Activated naive CD4-positive, alpha-beta T cell treated with anti-CD3 and anti-CD28 coated beads, Interleukin-2, amount 50 U/mL, for 72 hours (primary cell): ENCODE measurements around the gene SNAP47. TPM values are rescaled to one million over a fixed set of nuclear protein-coding genes. Genes with fewer than 3 reads are reported as not detected.

Experiments
- ATAC-seq, 2 donors: fragments of 150-1000 bp; cut with Tn5 transposase; 2 replicates each; pipeline ENCODE4 v1.10.0; 2021; ENCODE audit warnings: mild to moderate bottlenecking in 2 of 2, moderate library complexity in 2 of 2
- DNase-seq, 2 donors: peaks; one replicate each; pipeline ENCODE4 v3.0.0; 2021 to 2022; ENCODE audit warnings: low spot score in 2 of 2
- H3K27ac Mint-ChIP-seq, 2 donors: one replicate each; pipeline ENCODE4 v1.8.0; 2022; ENCODE audit warnings: mild to moderate bottlenecking in 2 of 2, mixed read lengths in 2 of 2
- H3K36me3 Mint-ChIP-seq, 2 donors: one replicate each; pipeline ENCODE4 v1.8.0; 2022; ENCODE audit warnings: mixed read lengths in 2 of 2
- H3K9me3 Mint-ChIP-seq, 2 donors: one replicate each; pipeline ENCODE4 v1.8.0; 2022; ENCODE audit warnings: mixed read lengths in 2 of 2
- total RNA-seq, 2 donors: library from RNA; stranded (reverse); gene quantifications; one replicate each; pipeline ENCODE4 v1.2.3, GENCODE V29; 2022

Gene SNAP47
- total RNA-seq, 2 donors from 2014 or later: 33.8 to 35.8 TPM

GRCh38 chr1:227729144-227729880 lies 5.9 kb upstream of the SNAP47 start:
- Mint-ChIP-seq H3K36me3 (peaks cover 7 to 14% of the 10 kb centered on the region in 2 donors), H3K27ac (peak overlapping the region in 1 of 2 donors; percentile 66), H3K9me3 (peaks cover 0 to 2% of the 10 kb centered on the region in 2 donors)
- ATAC-seq: no peak
- DNase-seq: no peak

DNA sequence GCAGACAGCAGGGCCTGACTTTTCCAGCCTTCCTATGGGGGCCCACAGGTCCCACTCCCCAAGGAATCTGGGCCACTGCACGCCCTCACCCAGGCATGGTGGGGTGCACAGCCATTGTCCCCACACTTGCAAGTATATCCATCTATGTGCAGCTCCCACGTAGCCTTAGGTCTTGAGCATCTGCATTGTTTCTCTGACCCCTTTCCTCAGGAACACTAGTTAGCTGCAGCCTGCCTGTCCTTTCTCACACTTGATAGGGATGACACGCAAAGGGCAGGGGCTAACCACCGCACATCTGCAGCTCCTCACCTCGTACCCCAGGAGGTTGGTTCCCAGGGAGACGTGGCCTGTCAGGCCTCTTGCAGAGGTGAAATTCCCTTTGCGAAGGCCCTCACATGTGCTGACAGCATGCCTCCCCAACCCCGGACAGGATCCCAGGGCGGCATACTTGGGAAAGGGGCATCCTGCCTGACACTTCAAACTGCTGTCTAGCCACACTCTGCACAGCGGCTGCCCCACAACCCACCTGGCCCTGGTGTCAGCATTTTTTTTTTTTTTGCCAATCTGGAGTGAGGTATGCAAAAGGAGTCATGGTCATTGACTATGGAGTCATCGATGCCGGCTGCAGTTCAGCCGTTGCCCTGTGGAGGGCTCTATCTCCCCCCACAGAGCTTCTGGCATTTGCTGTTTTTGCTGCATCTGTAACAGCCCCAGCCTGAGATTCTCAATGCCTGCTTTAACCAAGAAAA lies 5.2 kb upstream of the SNAP47 start:
- Mint-ChIP-seq H3K27ac (peak overlapping the region; percentile 21 to 74), H3K9me3 (no peaks in the 10 kb centered on the region), H3K36me3 (peaks cover 7 to 12% of the 10 kb centered on the region in 2 donors)
- peak in 1 of 2 donors; percentile 18 for ATAC-seq
- peak in 1 of 2 donors; percentile 56 for DNase-seq

DNA sequence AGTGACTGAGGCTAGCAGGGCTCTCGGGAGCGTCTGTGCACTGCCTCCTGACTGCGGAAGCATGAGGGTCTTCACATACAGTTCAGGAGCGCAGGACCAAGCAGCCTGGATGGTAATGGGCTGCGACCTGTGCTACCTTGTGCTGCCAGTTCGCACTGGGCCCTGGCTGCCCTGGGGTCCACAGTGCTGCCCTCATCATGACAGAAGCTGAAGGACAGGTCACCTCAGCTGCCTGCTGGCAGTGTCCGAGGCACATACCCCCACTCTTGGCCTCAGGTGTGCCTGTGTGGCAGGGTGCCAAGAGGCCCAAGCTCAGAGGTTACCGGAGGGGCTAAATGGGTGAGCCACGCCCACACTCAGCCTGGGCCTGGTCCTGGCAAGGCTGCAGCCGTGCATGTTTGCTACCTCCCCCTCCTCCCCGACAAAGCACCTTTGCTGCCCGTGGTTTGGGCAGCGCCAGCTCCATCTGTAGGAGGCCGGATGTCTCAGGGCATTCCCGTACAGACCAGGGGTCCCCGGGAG lies 4.5 kb upstream of the SNAP47 start:
- H3K36me3 Mint-ChIP-seq: peaks cover 8 to 12% of the 10 kb centered on the region in 2 donors
- H3K9me3 Mint-ChIP-seq: no peaks in the 10 kb centered on the region
- peak overlapping the region in 1 of 2 donors; percentile 21 for H3K27ac Mint-ChIP-seq
- no peak for ATAC-seq
- no peak for DNase-seq

GRCh38 chr1:227731241-227731677 lies 4.0 kb upstream of the SNAP47 start:
- no peak for ATAC-seq
- peaks cover 11 to 12% of the 10 kb centered on the region in 2 donors for H3K36me3 Mint-ChIP-seq
- no peaks in the 10 kb centered on the region for H3K9me3 Mint-ChIP-seq
- H3K27ac Mint-ChIP-seq: peak overlapping the region in 1 of 2 donors; percentile 21
- no peak for DNase-seq

DNA sequence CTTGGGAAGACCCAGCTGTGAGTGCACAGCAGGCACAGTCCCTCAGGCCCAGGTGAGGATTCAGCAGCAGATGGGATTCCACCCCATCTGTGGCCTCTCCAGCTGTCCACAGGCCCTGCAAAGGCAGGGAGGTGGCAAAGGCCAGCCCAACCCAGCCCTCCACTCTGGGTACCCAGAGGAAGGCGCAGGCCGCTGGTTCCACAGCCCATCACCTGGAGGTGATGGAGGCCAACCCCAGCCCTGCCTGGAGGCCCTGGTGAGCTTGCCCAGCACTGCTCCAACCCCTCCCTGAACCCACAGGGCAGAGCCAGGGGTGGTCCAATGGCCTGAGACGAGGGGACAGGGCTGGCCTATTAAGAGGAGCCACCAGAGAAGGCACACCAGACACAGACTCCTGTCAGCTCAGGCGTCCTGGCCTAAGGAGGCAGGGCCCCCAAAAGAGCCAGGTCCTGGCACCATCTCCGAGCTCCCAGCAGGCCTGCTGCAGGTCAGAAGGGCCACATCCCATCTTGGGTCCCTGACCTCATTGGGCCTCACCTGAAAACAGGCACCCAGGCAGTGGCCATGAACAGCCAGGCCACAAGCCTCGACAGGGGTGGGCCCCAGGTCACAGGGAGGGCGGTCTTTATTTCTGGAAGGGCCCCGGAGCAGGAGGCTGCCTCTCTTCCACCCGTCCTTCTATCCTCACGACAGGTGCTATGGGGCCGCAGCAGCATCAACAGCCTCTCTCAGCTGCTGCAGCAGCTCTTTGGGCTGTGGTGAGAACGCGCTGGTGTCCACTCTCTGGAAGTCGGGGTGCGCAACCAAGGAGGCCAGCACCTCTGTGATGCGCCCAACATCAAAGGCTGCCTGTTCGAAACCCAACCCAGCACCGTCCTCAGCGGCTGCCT lies 3.3 kb upstream of the SNAP47 start:
- no peak for ATAC-seq
- no peaks in the 10 kb centered on the region for H3K9me3 Mint-ChIP-seq
- H3K27ac Mint-ChIP-seq: no peak overlapping the region
- H3K36me3 Mint-ChIP-seq: peaks cover 11 to 12% of the 10 kb centered on the region in 2 donors
- DNase-seq: no peak

GRCh38 chr1:227732586-227733308 lies 2.5 kb upstream of the SNAP47 start:
- no peak for DNase-seq
- no peak overlapping the region for H3K27ac Mint-ChIP-seq
- no peak for ATAC-seq
- H3K36me3 Mint-ChIP-seq: peaks cover 11 to 12% of the 10 kb centered on the region in 2 donors
- no peaks in the 10 kb centered on the region for H3K9me3 Mint-ChIP-seq

DNA sequence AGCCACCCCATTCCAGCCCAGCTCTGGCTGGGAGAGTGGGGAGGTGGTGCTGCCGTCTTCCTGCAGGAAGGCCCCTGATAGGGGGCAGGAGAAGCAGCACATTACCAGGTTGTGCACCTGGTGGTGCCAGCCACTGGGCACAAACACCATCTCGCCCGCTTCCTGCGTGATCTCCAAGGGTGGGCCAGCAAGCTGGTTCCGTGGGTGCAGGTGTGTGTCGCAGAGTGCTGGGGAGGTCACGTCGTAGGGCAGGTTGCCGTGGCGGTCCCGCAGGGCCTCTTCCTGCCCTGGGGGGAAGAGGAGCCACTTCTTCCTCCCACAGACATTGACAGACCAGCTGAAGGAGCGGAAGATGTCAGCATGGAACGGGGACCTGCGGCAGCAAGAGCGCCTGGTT lies 1.9 kb upstream of the SNAP47 start:
- Mint-ChIP-seq H3K9me3 (no peaks in the 10 kb centered on the region), H3K36me3 (peaks cover 11 to 12% of the 10 kb centered on the region in 2 donors), H3K27ac (peak overlapping the region; percentile 36 to 44)
- DNase-seq (no peak), ATAC-seq (no peak)

GRCh38 chr1:227733751-227734545 lies 1.3 kb upstream of the SNAP47 start:
- Mint-ChIP-seq H3K27ac (peak overlapping the region; percentile 83 to 94), H3K9me3 (no peaks in the 10 kb centered on the region), H3K36me3 (peaks cover 11 to 12% of the 10 kb centered on the region in 2 donors)
- DNase-seq (no peak), ATAC-seq (no peak)

DNA sequence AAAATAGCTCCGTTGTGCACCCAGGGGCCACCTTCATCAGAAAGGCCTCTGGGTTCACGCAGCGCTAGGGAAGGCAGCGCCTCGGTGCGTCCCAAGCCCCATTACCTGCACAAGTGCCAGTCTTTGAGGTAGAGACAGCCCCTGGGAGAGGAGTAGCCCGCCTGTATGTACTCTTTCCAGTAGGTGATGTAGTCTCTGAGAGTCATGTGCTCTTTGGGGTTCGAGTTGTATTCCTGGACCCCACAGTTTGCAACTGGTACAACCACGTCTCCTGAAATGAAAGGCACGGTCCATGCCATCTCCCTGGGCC lies 734 bp upstream of the SNAP47 start:
- Mint-ChIP-seq H3K27ac (peak overlapping the region; percentile 83 to 94), H3K36me3 (peaks cover 11 to 12% of the 10 kb centered on the region in 2 donors), H3K9me3 (no peaks in the 10 kb centered on the region)
- DNase-seq (no peak), ATAC-seq (peak in 1 of 2 donors; percentile 1)

- peak in 1 of 2 donors; percentile 61 for ATAC-seq
Measured at GRCh38 chr1:227735539-227736285, 477 bp downstream of the SNAP47 start.

GRCh38 chr1:227736814-227737432 lies 1.7 kb downstream of the SNAP47 start:
- peaks cover 11 to 12% of the 10 kb centered on the region in 2 donors for H3K36me3 Mint-ChIP-seq
- H3K9me3 Mint-ChIP-seq: no peaks in the 10 kb centered on the region
- DNase-seq: no peak
- ATAC-seq: no peak
- peak overlapping the region in 1 of 2 donors; percentile 94 for H3K27ac Mint-ChIP-seq

More at GRCh38 chr1:227735539-227736285, 477 bp downstream of the SNAP47 start:
- peaks cover 11 to 12% of the 10 kb centered on the region in 2 donors for H3K36me3 Mint-ChIP-seq
- peak overlapping the region; percentile 94 to 97 for H3K27ac Mint-ChIP-seq
- H3K9me3 Mint-ChIP-seq: no peaks in the 10 kb centered on the region
- DNase-seq: no peak

GRCh38 chr1:227738820-227739219 lies 3.6 kb downstream of the SNAP47 start:
- ATAC-seq: no peak
- peaks cover under 1 to 4% of the 10 kb centered on the region in 2 donors for H3K36me3 Mint-ChIP-seq
- no peak for DNase-seq
- H3K9me3 Mint-ChIP-seq: no peaks in the 10 kb centered on the region
- H3K27ac Mint-ChIP-seq: peak overlapping the region in 1 of 2 donors; percentile 76

GRCh38 chr1:227739636-227740035 lies 4.4 kb downstream of the SNAP47 start:
- H3K27ac Mint-ChIP-seq: peak overlapping the region in 1 of 2 donors; percentile 76

GRCh38 chr1:227740401-227740960 lies 5.2 kb downstream of the SNAP47 start:
- Mint-ChIP-seq H3K27ac (peak overlapping the region; percentile 0 to 76), H3K36me3 (peaks cover 0 to 4% of the 10 kb centered on the region in 2 donors), H3K9me3 (no peaks in the 10 kb centered on the region)
- DNase-seq: peak in 1 of 2 donors; percentile 51
- ATAC-seq: peak in 1 of 2 donors; percentile 36

More at GRCh38 chr1:227739636-227740035, 4.4 kb downstream of the SNAP47 start:
- Mint-ChIP-seq H3K9me3 (no peaks in the 10 kb centered on the region), H3K36me3 (peaks cover 0 to 4% of the 10 kb centered on the region in 2 donors)
- DNase-seq (no peak), ATAC-seq (no peak)
